ENCODE measurements around the gene ADRA2C.

ADRA2C gene

GRCh38 chr4:3775576-3775975 is 9.4 kb downstream of the ADRA2C start:
- no peak overlapping the region for H2AFZ ChIP-seq (ENCODE audit: low read length)
- H3F3A ChIP-seq (ENCODE audit: insufficient read depth, low read length): no peaks in the 10 kb centered on the region
- no peaks in the 10 kb centered on the region for H3K79me2 ChIP-seq (ENCODE audit: insufficient read depth, low read length)
- no peaks in the 10 kb centered on the region for H3K4me1 ChIP-seq (ENCODE audit: insufficient read depth, low read length, severe bottlenecking)
- no peaks in the 10 kb centered on the region for H3K27me3 ChIP-seq (ENCODE audit: insufficient read depth, low read length)
- H3K9ac ChIP-seq (ENCODE audit: low read length): no peak overlapping the region
- TF ChIP-seq CTCF (IDR thresholded peaks at IDR 0.05; ENCODE audit: low read length) (no peak), EZH2 (IDR thresholded peaks at IDR 0.05; ENCODE audit: borderline replicate concordance, low read length) (no peak)
- no peaks in the 10 kb centered on the region for H3K36me3 ChIP-seq (ENCODE audit: insufficient read depth, low read length)
- no peaks in the 10 kb centered on the region for H3K9me3 ChIP-seq (ENCODE audit: low read length)
- no peaks in the 10 kb centered on the region for H4K20me1 ChIP-seq (ENCODE audit: insufficient read depth, low read length)
- no peaks in the 10 kb centered on the region for H3K9me2 ChIP-seq (ENCODE audit: low read depth, low read length)
- no peak overlapping the region for H3K4me2 ChIP-seq (ENCODE audit: low read length)
- H3K27ac ChIP-seq (ENCODE audit: low read depth, low read length, poor library complexity, severe bottlenecking): no peak overlapping the region
- H3K4me3 ChIP-seq (ENCODE audit: low read depth, low read length, poor library complexity, severe bottlenecking): no peak overlapping the region

- Histone ChIP-seq H4K20me1 (ENCODE audit: insufficient read depth, low read length) (no peaks in the 10 kb centered on the region), H3K27ac (ENCODE audit: low read depth, low read length, poor library complexity, severe bottlenecking) (no peak overlapping the region), H3K4me3 (ENCODE audit: low read depth, low read length, poor library complexity, severe bottlenecking) (no peak overlapping the region), H3K9me2 (ENCODE audit: low read depth, low read length) (no peaks in the 10 kb centered on the region), H3K4me2 (ENCODE audit: low read length) (no peak overlapping the region), H3K4me1 (ENCODE audit: insufficient read depth, low read length, severe bottlenecking) (no peaks in the 10 kb centered on the region), H3K79me2 (ENCODE audit: insufficient read depth, low read length) (no peaks in the 10 kb centered on the region), H3K27me3 (ENCODE audit: insufficient read depth, low read length) (no peaks in the 10 kb centered on the region), H2AFZ (ENCODE audit: low read length) (no peak overlapping the region), H3K9me3 (ENCODE audit: low read length) (no peaks in the 10 kb centered on the region), H3F3A (ENCODE audit: insufficient read depth, low read length) (no peaks in the 10 kb centered on the region), H3K36me3 (ENCODE audit: insufficient read depth, low read length) (no peaks in the 10 kb centered on the region), H3K9ac (ENCODE audit: low read length) (no peak overlapping the region)
- TF ChIP-seq EZH2 (IDR thresholded peaks at IDR 0.05; ENCODE audit: borderline replicate concordance, low read length): no peak
- TF ChIP-seq CTCF (IDR thresholded peaks at IDR 0.05; ENCODE audit: low read length): no peak
Observed at GRCh38 chr4:3776166-3777032, 10.2 kb downstream of the ADRA2C start.

- Histone ChIP-seq H3K9me3 (ENCODE audit: low read length) (no peaks in the 10 kb centered on the region), H3K4me3 (ENCODE audit: low read depth, low read length, poor library complexity, severe bottlenecking) (no peak overlapping the region), H3F3A (ENCODE audit: insufficient read depth, low read length) (no peaks in the 10 kb centered on the region), H3K4me1 (ENCODE audit: insufficient read depth, low read length, severe bottlenecking) (no peaks in the 10 kb centered on the region), H3K9me2 (ENCODE audit: low read depth, low read length) (no peaks in the 10 kb centered on the region), H3K36me3 (ENCODE audit: insufficient read depth, low read length) (no peaks in the 10 kb centered on the region), H3K4me2 (ENCODE audit: low read length) (no peak overlapping the region), H3K27me3 (ENCODE audit: insufficient read depth, low read length) (no peaks in the 10 kb centered on the region), H3K79me2 (ENCODE audit: insufficient read depth, low read length) (no peaks in the 10 kb centered on the region), H2AFZ (ENCODE audit: low read length) (no peak overlapping the region), H3K27ac (ENCODE audit: low read depth, low read length, poor library complexity, severe bottlenecking) (no peak overlapping the region), H4K20me1 (ENCODE audit: insufficient read depth, low read length) (no peaks in the 10 kb centered on the region), H3K9ac (ENCODE audit: low read length) (no peak overlapping the region)
- TF ChIP-seq EZH2 (IDR thresholded peaks at IDR 0.05; ENCODE audit: borderline replicate concordance, low read length) (no peak), CTCF (IDR thresholded peaks at IDR 0.05; ENCODE audit: low read length) (no peak)
Observed at GRCh38 chr4:3777033-3777390, 10.8 kb downstream of the ADRA2C start.

Data from OCI-LY1 (cell line).